CD4-positive, alpha-beta T cell (primary cell): ENCODE measurements around the gene CDH22. TPM values are rescaled to one million over a fixed set of nuclear protein-coding genes. Genes with fewer than 3 reads are reported as not detected.
A peak's percentile ranks its signal among the peaks of the same experiment; 100 is the strongest.

Source experiments
- ATAC-seq: fragments of 200-7000 bp; cut with Tn5 transposase; one replicate; pipeline ENCODE4 v1.10.0; 2022; ENCODE audit warnings: mild to moderate bottlenecking; ENCODE audit not compliant: poor library complexity
- CTCF ChIA-PET: fragments of 350-600 bp; sonication (Branson Sonifier 250); formaldehyde crosslinking; loops from one replicate; lab custom pipeline; 2021; ENCODE audit warnings: antibody characterized with exemption, inconsistent platforms; lab: Charles Lee
- POLR2A ChIA-PET: fragments of 350-600 bp; sonication (Branson Sonifier 250); formaldehyde crosslinking; loops from one replicate; lab custom pipeline; 2021; ENCODE audit warnings: antibody characterized with exemption, inconsistent platforms; lab: Charles Lee
- DNase-seq, 14 experiments: peaks; one replicate each; pipeline ENCODE4 v3.0.0-alpha.2; 2013 to 2020; ENCODE audit warnings: mixed read lengths in 2 of 14
- H3K27ac ChIP-seq, 2 donors: one replicate each; pipeline versions ENCODE4 v1.5.1 to v1.7.0; 2013; ENCODE audit warnings: low read length in 2 of 2, low read depth in 1 of 2, mild to moderate bottlenecking in 1 of 2
- H3K27me3 ChIP-seq, 2 experiments: 1 replicate in 1 of 2; 2 replicates in 1 of 2; pipeline versions ENCODE4 v1.6.1 to v1.7.0; 2013; ENCODE audit warnings: low read length in 2 of 2, control low read depth in 1 of 2, mild to moderate bottlenecking in 1 of 2, moderate library complexity in 1 of 2; ENCODE audit not compliant: insufficient read depth in 2 of 2, control insufficient read depth in 1 of 2
- H3K36me3 ChIP-seq: one replicate; pipeline ENCODE4 v1.6.1; 2013; ENCODE audit warnings: low read length, control low read depth; ENCODE audit not compliant: insufficient read depth
- H3K4me1 ChIP-seq: one replicate; pipeline ENCODE4 v1.6.1; 2013; ENCODE audit warnings: low read length, control low read depth; ENCODE audit not compliant: insufficient read depth
- H3K4me3 ChIP-seq: one replicate; pipeline ENCODE4 v1.5.1; 2013; ENCODE audit warnings: mild to moderate bottlenecking, low read length, moderate library complexity
- H3K9me3 ChIP-seq, 2 experiments: 1 replicate in 1 of 2; 2 replicates in 1 of 2; pipeline versions ENCODE4 v1.6.1 to v1.7.0; 2013; ENCODE audit warnings: low read length in 2 of 2, mild to moderate bottlenecking in 2 of 2, control low read depth in 1 of 2, moderate library complexity in 1 of 2; ENCODE audit not compliant: control insufficient read depth in 1 of 2, insufficient read depth in 1 of 2
- H3K27ac Mint-ChIP-seq: one replicate; pipeline ENCODE4 v1.8.0; 2020; ENCODE audit warnings: mixed read lengths
- H3K27me3 Mint-ChIP-seq: one replicate; pipeline ENCODE4 v1.8.0; 2021; ENCODE audit warnings: mixed read lengths
- H3K36me3 Mint-ChIP-seq: one replicate; pipeline ENCODE4 v1.8.0; 2021; ENCODE audit warnings: low read depth, mixed read lengths
- H3K4me1 Mint-ChIP-seq: one replicate; pipeline ENCODE4 v1.8.0; 2021; ENCODE audit warnings: low read depth, mixed read lengths
- H3K4me3 Mint-ChIP-seq: one replicate; pipeline ENCODE4 v1.8.0; 2020; ENCODE audit warnings: mild to moderate bottlenecking, mixed read lengths
- H3K9me3 Mint-ChIP-seq: one replicate; pipeline ENCODE4 v1.8.0; 2020; ENCODE audit warnings: mixed read lengths
- CTCF ChIP-seq: fragments of 200-600 bp; IDR thresholded peaks from one replicate; pipeline ENCODE4 v1.8.0; 2022; ENCODE audit warnings: antibody characterized with exemption, mild to moderate bottlenecking
- intact Hi-C, 2 experiments: fragments of 100-400 bp; cut with DNase I in 1 of 2; cut with micrococcal nuclease in 1 of 2; formaldehyde crosslinking; loops; one replicate each; pipeline versions ENCODE4 v1.15.1 to v1.9.0; 2023 to 2025; cut with DNase I, micrococcal nuclease
- total RNA-seq, 174 experiments: library from RNA in 2 of 174; stranded (reverse) in 2 of 174; gene quantifications; one replicate each; pipeline ENCODE4 v1.2.3 and lab custom pipeline; 2021 to 2026

The CDH22 gene
- total RNA-seq, 2 experiments from 2014 or later, result not detected

DNA sequence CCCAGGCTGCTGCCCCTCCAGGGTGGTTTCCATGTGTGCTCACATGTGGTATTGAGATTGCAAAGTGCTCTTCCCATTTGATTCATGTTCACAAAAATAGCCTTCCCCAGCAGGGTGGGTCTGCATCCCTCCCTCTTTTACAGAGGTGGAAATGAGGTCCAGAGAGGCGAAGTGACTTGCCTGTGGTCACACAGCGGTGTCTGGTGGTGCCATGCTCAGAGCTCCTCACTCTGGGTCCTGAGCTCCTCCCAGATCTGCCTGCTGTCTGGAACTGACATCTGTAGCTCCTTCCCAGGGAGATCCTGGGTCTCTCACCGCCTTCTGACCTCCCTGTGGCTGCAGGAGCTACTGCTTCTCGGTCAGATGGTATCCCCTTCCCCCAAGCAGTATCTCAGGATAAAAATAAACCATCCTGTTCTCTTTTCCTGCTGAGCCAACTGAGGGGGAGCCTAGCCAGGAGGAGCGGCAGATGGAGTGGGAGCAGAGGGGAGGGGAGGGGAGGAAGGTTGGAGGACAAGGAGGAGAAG is 178.3 kb downstream of the CDH22 start:
- ChIA-PET POLR2A (no interaction called here), CTCF (interaction anchor here (0.8 kb wide), 1 partner anchor 219 kb away, joined by 3 read pairs; no protein-coding TSS in a partner anchor)
- intact Hi-C loops, result loop anchor here in 1 of 2 experiments (5.0 kb wide), 1 partner anchor 552 kb away; no protein-coding TSS in a partner anchor
- no peak overlapping the region for H3K4me3 Mint-ChIP-seq
- H3K27me3 Mint-ChIP-seq, result peaks cover 52% of the 10 kb centered on the region
- DNase-seq, result no peak
- Histone ChIP-seq H3K4me3 (no peak overlapping the region), H3K27ac (no peak overlapping the region), H3K9me3 (no peaks in the 10 kb centered on the region), H3K4me1 (no peaks in the 10 kb centered on the region), H3K36me3 (no peaks in the 10 kb centered on the region), H3K27me3 (peaks cover 12 to 26% of the 10 kb centered on the region in 2 experiments)
- H3K9me3 Mint-ChIP-seq, result no peaks in the 10 kb centered on the region
- peaks cover 4% of the 10 kb centered on the region for H3K36me3 Mint-ChIP-seq
- H3K4me1 Mint-ChIP-seq, result no peaks in the 10 kb centered on the region
- no peak for TF ChIP-seq CTCF
- no peak for ATAC-seq
- H3K27ac Mint-ChIP-seq, result no peak overlapping the region

DNA sequence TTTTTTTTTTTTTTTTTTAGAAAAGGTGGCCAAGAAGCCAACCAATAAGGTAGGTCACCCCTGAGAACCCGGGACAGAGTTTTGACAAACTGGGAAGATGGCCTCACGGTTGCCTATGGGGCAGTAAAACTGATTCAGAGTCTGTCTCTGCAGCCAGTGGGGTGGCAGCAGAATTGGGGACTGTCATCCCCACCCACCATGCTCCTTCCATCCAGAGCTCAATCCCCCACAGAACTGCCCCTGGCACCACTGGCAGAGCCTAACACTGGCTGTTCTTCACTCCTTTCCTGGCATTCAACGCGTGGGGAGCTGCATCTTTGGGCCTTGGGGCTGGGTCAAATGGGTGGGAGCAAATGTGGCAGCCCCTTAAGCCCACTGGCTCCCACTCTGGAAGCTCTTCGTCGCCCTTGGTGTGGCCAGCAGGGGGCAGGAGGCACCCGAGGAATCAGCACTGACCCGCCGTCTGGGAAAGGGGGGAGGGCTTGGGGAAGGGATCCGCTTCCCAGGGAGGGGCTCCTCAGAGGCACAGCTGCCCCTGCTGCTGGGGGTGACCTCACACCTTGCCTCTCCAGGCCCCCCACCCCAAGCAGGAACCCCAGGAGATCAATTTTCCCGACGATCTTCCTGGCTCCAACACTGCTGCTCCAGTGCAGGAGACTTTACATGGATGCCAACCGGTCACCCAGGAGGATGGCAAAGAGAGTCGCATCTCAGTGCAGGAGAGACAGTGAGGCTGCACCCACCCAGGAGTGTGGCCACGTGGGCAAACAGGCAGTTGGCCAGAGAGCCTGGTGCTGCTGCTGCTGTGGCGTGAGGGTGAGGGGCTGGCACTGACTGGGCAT is 179.8 kb downstream of the CDH22 start:
- H3K9me3 ChIP-seq, result no peaks in the 10 kb centered on the region
- Mint-ChIP-seq H3K4me1 (no peaks in the 10 kb centered on the region), H3K4me3 (no peak overlapping the region), H3K9me3 (no peaks in the 10 kb centered on the region), H3K36me3 (peaks cover 4% of the 10 kb centered on the region), H3K27ac (no peak overlapping the region), H3K27me3 (peaks cover 45% of the 10 kb centered on the region)
- no peaks in the 10 kb centered on the region for H3K4me1 ChIP-seq
- H3K27me3 ChIP-seq, result peaks cover 12 to 20% of the 10 kb centered on the region in 2 experiments
- no peak overlapping the region for H3K4me3 ChIP-seq
- no peak overlapping the region for H3K27ac ChIP-seq
- ATAC-seq (no peak), DNase-seq (peak in 2 of 14 experiments; percentile 16 to 28)
- CTCF ChIA-PET, result interaction anchor here (0.7 kb wide), 1 partner anchor 47 kb away, joined by 3 read pairs; no protein-coding TSS in a partner anchor
- POLR2A ChIA-PET, result no interaction called here
- no peaks in the 10 kb centered on the region for H3K36me3 ChIP-seq
- TF ChIP-seq CTCF, result no peak
- intact Hi-C loops, result no loop called here

DNA sequence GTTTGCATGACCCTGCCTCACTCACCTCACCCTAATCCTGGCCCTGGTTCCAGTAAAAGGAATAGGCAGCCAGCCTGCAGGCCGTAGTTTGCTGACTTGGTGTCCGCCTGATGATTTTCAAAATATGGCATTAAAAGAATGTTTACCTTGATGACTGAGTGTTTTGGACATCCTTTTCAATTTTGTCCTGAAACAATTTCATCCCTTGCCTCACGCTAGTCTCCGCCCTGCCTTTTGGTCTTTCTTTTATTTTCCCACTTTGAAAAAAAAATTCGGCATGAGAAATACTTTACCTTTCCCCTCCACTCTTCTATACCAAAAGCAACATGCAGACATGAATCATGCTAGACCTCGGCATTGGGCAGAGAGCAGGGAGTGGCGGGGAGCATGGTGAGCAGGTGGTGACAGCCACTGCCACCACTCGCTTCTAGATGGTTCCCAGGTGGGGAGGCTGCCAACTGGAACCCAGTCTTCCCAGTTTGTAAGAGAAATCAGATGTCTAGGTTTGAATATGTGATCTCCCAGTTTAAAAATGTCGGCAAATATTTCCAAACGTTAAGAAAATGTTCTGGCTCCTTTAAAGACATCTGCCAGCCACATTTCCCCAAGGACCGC is 180.8 kb downstream of the CDH22 start:
- Mint-ChIP-seq H3K9me3 (no peaks in the 10 kb centered on the region), H3K27me3 (peaks cover 43% of the 10 kb centered on the region), H3K4me3 (no peak overlapping the region), H3K36me3 (peaks cover 4% of the 10 kb centered on the region), H3K27ac (no peak overlapping the region), H3K4me1 (no peaks in the 10 kb centered on the region)
- no peak for ATAC-seq
- no peaks in the 10 kb centered on the region for H3K9me3 ChIP-seq
- no peak for DNase-seq
- POLR2A ChIA-PET, result no interaction called here
- intact Hi-C loops, result no loop called here
- no peak overlapping the region for H3K4me3 ChIP-seq
- no peak for TF ChIP-seq CTCF
- no peak overlapping the region for H3K27ac ChIP-seq
- H3K27me3 ChIP-seq, result peaks cover 9 to 15% of the 10 kb centered on the region in 2 experiments
- H3K4me1 ChIP-seq, result no peaks in the 10 kb centered on the region
- no peaks in the 10 kb centered on the region for H3K36me3 ChIP-seq
- CTCF ChIA-PET, result no interaction called here
